BLaER1 (cell line): ENCODE measurements around the gene FOXO6.

Experiments
- H3K27ac ChIP-seq: shearing (Covaris generic); formaldehyde crosslinking; 2 replicates; pipeline ENCODE4 v1.8.1; 2022
- H3K27me3 ChIP-seq: shearing (Covaris generic); formaldehyde crosslinking; 2 replicates; pipeline ENCODE4 v1.8.1; 2022
- H3K36me3 ChIP-seq: shearing (Covaris generic); formaldehyde crosslinking; 2 replicates; pipeline ENCODE4 v1.8.1; 2022
- H3K4me1 ChIP-seq: shearing (Covaris generic); formaldehyde crosslinking; 2 replicates; pipeline ENCODE4 v1.8.1; 2022
- H3K4me2 ChIP-seq: shearing (Covaris generic); formaldehyde crosslinking; 2 replicates; pipeline ENCODE4 v1.8.1; 2022
- H3K4me3 ChIP-seq: shearing (Covaris generic); formaldehyde crosslinking; 2 replicates; pipeline ENCODE4 v1.8.1; 2022
- H3K9ac ChIP-seq: shearing (Covaris generic); formaldehyde crosslinking; 2 replicates; pipeline ENCODE4 v1.8.1; 2022
- H3K9me3 ChIP-seq: shearing (Covaris generic); formaldehyde crosslinking; 2 replicates; pipeline ENCODE4 v1.8.1; 2022
- H4K20me1 ChIP-seq: shearing (Covaris generic); formaldehyde crosslinking; 2 replicates; pipeline ENCODE4 v1.8.1; 2022
- Cebpa-rat ChIP-seq: shearing (Covaris generic); IDR thresholded peaks from 2 replicates; pipeline ENCODE4 v1.8.1; 2022

The FOXO6 gene

DNA sequence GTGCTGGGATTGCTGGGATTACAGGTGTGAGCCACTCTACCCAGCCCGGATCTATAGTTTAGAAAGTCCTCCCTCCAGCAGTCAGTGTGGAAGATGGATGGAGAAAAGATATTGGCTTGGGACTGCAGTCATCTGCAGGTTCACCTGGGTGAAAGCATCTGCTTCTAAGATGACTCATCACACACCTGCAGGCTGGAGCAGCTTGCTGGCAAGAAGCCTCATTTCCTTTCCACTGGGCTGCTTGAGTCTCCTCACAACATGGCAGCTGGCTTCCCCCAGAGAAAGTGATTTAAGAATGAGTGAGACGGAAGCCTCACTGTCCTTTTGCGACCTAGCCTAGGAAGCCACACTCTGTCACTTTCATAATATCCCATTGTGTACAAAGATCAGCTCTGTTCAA lies 50.0 kb downstream of the FOXO6 start:
- Histone ChIP-seq H3K36me3 (no peaks in the 10 kb centered on the region), H3K4me1 (peaks cover 77% of the 10 kb centered on the region), H3K9ac (no peak overlapping the region), H3K27me3 (no peaks in the 10 kb centered on the region), H3K4me3 (no peak overlapping the region), H4K20me1 (no peaks in the 10 kb centered on the region), H3K9me3 (peaks cover 5% of the 10 kb centered on the region), H3K27ac (no peak overlapping the region), H3K4me2 (no peak overlapping the region)
- TF ChIP-seq Cebpa-rat: no peak

DNA sequence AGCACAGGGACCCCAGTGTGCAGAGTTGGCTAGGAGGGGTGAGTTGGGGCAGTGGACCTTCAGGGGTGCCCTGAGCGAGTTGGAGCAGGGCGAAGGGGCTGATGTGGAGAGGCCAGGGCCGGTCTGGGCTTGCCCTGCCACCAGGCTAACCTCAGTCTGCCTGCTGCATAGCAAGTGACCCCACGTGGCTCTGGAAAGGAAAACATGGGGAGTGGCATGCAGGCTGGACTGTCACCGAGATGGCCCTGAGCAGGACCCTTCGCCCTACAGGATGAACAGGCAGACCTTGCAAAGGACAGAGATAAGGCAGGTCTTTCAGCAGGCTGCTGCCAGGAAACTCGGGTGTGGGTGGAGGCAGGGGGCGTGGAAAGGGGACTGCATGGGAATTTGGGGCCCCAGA lies 51.5 kb downstream of the FOXO6 start:
- H3K4me2 ChIP-seq: peak overlapping the region; percentile 93
- no peak overlapping the region for H3K4me3 ChIP-seq
- no peaks in the 10 kb centered on the region for H4K20me1 ChIP-seq
- 0 out of 2 replicates have a peak overlapping the region, but pooled peaks have one; percentile 6 for H3K9ac ChIP-seq
- no peak for TF ChIP-seq Cebpa-rat
- peaks cover 5% of the 10 kb centered on the region for H3K9me3 ChIP-seq
- no peaks in the 10 kb centered on the region for H3K27me3 ChIP-seq
- H3K4me1 ChIP-seq: peaks cover 75% of the 10 kb centered on the region
- no peaks in the 10 kb centered on the region for H3K36me3 ChIP-seq
- peak overlapping the region; percentile 51 for H3K27ac ChIP-seq

DNA sequence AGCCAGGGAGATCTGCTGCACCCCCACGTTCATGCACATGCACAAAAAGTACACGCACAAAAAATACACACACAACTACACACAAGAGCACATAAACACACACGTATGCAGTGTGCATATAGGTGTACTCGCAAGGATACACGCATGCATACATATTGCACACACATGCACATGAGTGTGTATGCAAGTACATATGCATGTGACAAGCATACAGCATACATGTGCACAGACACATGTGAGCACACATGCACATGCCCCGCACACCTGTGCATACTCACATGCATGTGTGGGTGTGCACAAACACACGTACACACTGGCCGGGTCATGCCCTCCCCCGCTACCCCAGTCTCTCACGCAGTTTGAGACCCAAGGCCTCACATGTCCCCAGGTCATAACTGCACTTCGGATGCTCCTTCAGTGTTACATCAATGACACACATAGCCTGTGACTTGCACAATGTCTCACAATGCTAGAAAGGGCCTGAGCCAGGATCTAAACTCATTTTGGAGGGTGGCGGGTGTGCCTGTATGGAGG lies 52.6 kb downstream of the FOXO6 start:
- no peak for TF ChIP-seq Cebpa-rat
- peak overlapping the region; percentile 93 for H3K4me2 ChIP-seq
- H3K36me3 ChIP-seq: no peaks in the 10 kb centered on the region
- peak overlapping the region; percentile 70; the same call in 1 of the 2 replicates for H3K27ac ChIP-seq
- H3K9ac ChIP-seq: 0 out of 2 replicates have a peak overlapping the region, but pooled peaks have one; percentile 44
- H3K9me3 ChIP-seq: peaks cover 5% of the 10 kb centered on the region
- peaks cover 75% of the 10 kb centered on the region for H3K4me1 ChIP-seq
- no peaks in the 10 kb centered on the region for H4K20me1 ChIP-seq
- H3K4me3 ChIP-seq: no peak overlapping the region
- H3K27me3 ChIP-seq: no peaks in the 10 kb centered on the region

DNA sequence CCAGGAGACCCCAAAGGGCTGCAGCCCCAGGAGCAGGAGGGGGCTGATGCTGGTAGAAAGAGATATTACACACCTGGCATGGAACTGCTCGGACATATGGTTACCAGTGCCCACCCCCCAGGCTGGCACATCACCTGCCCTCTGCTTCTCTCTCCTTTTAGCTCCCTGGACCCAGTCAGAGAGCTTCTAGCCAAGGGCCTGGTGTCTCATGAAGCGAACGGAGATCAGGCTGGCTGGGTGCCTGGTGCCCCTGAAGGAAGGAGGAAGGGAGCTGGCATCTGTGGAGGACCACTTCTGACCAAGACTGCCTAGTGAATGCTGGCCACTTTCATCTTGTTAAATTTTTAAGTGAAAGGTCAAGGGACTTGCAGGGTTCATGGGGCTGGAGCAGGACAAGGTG lies 53.1 kb downstream of the FOXO6 start:
- H3K4me1 ChIP-seq: peaks cover 77% of the 10 kb centered on the region
- no peaks in the 10 kb centered on the region for H4K20me1 ChIP-seq
- no peaks in the 10 kb centered on the region for H3K36me3 ChIP-seq
- TF ChIP-seq Cebpa-rat: no peak
- peaks cover 5% of the 10 kb centered on the region for H3K9me3 ChIP-seq
- no peaks in the 10 kb centered on the region for H3K27me3 ChIP-seq
- H3K4me2 ChIP-seq: peak overlapping the region; percentile 93
- H3K9ac ChIP-seq: peak overlapping the region; percentile 44; the same call in 1 of the 2 replicates
- H3K27ac ChIP-seq: peak overlapping the region; percentile 70; the same call in 1 of the 2 replicates
- no peak overlapping the region for H3K4me3 ChIP-seq

DNA sequence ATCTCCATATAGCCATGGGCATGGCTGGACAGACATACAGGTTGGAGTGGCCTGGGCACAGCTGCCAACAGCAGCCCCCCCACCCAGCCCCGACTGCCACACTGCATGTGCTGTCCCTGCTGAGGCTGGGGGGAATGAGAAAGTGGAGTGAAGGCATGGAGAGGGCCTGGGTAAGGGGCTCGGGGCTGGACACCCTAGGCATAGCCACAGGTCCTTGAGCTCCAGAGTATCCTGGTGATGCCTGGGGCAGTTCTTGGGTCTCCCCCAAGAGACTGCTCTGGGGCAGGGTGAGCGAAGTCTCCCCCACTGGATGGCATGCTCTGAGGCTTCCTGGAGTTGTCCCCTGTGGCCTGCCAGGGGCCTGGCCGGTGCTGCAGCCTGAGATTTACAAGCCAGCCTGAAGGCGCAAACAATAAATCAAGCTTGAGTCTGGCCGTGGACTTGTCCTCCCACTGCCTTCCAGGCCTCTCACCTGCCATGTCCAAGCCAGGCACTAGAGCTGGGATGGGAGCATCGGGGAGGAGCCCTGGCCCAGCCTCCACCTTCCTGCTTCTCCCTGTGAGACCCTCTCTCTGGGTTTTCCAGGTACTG lies 53.6 kb downstream of the FOXO6 start:
- H4K20me1 ChIP-seq: no peaks in the 10 kb centered on the region
- H3K9me3 ChIP-seq: peaks cover 5% of the 10 kb centered on the region
- peak overlapping the region; percentile 44; the same call in 1 of the 2 replicates for H3K9ac ChIP-seq
- H3K36me3 ChIP-seq: no peaks in the 10 kb centered on the region
- peaks cover 79% of the 10 kb centered on the region for H3K4me1 ChIP-seq
- H3K27me3 ChIP-seq: no peaks in the 10 kb centered on the region
- TF ChIP-seq Cebpa-rat: no peak
- H3K27ac ChIP-seq: peak overlapping the region; percentile 70
- H3K4me2 ChIP-seq: peak overlapping the region; percentile 93
- H3K4me3 ChIP-seq: no peak overlapping the region

DNA sequence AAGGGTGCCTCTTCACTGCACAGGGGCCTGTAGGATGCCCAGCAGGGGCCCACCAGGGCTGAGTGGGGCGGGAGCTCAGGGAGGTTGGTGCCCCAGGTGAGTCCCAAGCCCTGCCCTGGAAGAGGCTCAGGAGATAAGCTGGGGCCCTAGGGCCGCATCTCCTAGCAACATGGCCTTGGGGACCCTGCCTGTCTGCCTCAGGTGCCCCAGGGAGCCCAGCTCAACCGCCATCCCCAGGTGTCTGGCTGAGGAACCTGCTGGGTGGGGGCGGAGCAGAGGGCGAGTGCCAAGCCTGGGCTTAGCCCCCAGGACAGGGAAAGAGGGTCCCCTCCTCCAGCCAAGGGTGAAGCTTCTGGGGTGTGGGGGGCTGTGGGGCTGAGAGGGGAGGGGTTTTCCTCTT lies 54.8 kb downstream of the FOXO6 start:
- Histone ChIP-seq H3K36me3 (no peaks in the 10 kb centered on the region), H3K4me2 (peak overlapping the region; percentile 93)

DNA sequence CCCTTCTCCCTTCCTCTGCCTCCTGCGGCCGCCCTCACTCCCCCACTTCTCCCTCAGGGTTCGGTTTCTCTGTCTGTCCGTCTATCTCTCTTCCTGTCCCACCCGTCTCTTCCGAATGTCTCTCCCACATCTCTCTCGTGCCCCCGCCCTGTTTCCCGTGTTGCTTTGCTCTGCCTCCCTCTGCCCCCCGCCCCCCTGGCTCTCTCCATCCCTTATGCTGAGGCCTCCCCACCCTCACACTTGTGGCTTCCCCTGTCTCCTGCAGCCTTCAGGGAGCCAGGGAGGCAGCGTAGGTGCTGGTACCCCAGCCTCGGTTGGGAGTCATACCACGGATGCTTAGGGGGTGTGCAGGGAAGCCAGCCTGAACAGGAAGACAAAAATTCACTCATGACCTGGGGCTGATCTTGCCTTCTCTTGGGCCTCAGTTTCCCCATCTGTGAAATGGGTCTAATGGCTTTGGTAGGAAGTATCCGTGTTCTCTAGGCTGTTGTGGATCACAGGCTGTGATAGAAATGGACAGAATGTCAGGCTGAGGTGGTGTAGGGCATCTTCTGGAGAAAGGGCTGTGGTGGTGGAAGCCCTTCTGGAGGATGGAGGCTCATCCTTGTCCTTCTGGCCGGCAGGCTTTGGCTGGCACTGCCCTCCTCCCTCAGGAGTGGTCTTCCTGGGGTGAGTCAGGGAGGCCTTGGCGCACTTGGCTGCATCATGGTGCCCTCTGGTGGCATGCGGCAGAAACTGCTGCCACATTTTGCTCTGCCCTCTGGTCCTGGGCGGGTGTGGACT lies 55.5 kb downstream of the FOXO6 start:
- no peaks in the 10 kb centered on the region for H4K20me1 ChIP-seq
- peak overlapping the region; percentile 70 for H3K27ac ChIP-seq
- peaks cover 73% of the 10 kb centered on the region for H3K4me1 ChIP-seq
- H3K9ac ChIP-seq: peak overlapping the region; percentile 41; the same call in 1 of the 2 replicates
- no peak for TF ChIP-seq Cebpa-rat
- peak overlapping the region; percentile 93 for H3K4me2 ChIP-seq
- H3K4me3 ChIP-seq: 0 out of 2 replicates have a peak overlapping the region, but pooled peaks have one; percentile 3
- H3K36me3 ChIP-seq: no peaks in the 10 kb centered on the region
- H3K9me3 ChIP-seq: no peaks in the 10 kb centered on the region
- no peaks in the 10 kb centered on the region for H3K27me3 ChIP-seq

More for the DNA sequence above, 54.8 kb downstream of the FOXO6 start:
- Histone ChIP-seq H3K27me3 (no peaks in the 10 kb centered on the region), H3K27ac (peak overlapping the region; percentile 70), H3K9me3 (peaks cover 5% of the 10 kb centered on the region), H3K4me1 (peaks cover 79% of the 10 kb centered on the region), H3K4me3 (0 out of 2 replicates have a peak overlapping the region, but pooled peaks have one; percentile 3), H3K9ac (peak overlapping the region; percentile 41; the same call in 1 of the 2 replicates), H4K20me1 (no peaks in the 10 kb centered on the region)
- TF ChIP-seq Cebpa-rat: no peak

DNA sequence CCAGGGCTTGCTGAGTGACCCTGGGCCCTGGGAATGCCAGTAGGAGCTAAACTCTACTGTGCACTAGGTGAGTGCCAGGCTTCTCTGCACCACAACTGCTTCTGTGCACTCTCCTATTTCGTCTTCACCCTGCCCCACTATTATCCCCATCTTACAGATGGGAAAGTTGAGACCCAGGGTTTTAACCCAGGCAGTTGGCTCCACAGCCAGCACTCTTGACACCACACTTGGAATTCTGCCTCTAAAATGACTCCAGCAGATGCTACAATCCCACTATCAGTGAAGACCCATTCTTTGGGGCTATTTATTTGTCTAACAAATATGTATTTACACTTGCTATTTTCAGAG lies 56.1 kb downstream of the FOXO6 start:
- H3K27me3 ChIP-seq: no peaks in the 10 kb centered on the region
- H3K9me3 ChIP-seq: no peaks in the 10 kb centered on the region
- peaks cover 68% of the 10 kb centered on the region for H3K4me1 ChIP-seq
- H3K4me3 ChIP-seq: no peak overlapping the region
- H3K4me2 ChIP-seq: no peak overlapping the region
- H3K27ac ChIP-seq: no peak overlapping the region
- no peak overlapping the region for H3K9ac ChIP-seq
- H4K20me1 ChIP-seq: no peaks in the 10 kb centered on the region
- TF ChIP-seq Cebpa-rat: no peak
- no peaks in the 10 kb centered on the region for H3K36me3 ChIP-seq

DNA sequence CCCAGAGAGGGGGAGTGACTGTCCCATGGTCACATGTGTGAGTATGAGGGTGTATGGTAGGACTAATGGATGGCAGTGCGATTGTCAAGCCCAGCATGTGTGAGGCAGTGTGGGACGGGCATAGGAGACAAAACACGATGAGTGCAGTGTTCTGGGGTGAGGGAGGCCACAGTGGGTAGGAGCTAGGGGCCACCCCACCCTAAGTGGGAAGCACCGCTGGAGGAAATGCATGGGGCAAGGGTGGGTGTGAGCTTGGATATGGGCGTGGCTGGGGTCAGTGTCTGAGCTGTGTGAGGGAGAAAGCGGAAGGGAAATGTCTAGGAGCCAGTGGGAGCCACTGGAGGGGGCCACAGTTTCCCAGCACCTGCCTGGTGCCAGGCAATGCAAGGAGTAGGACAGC lies 56.5 kb downstream of the FOXO6 start:
- H3K9ac ChIP-seq: no peak overlapping the region
- H3K4me2 ChIP-seq: peak overlapping the region; percentile 39; the same call in 1 of the 2 replicates
- H3K27me3 ChIP-seq: no peaks in the 10 kb centered on the region
- TF ChIP-seq Cebpa-rat: no peak
- no peak overlapping the region for H3K4me3 ChIP-seq
- H3K4me1 ChIP-seq: peaks cover 64% of the 10 kb centered on the region
- H4K20me1 ChIP-seq: no peaks in the 10 kb centered on the region
- H3K36me3 ChIP-seq: no peaks in the 10 kb centered on the region
- no peak overlapping the region for H3K27ac ChIP-seq
- no peaks in the 10 kb centered on the region for H3K9me3 ChIP-seq
